RWPE2 (cell line): ENCODE measurements around the gene TMEM121.

ENCODE experiments used
- ATAC-seq: fragments of 200-7000 bp; cut with Tn5 transposase; 3 replicates; pipeline ENCODE4 v1.9.1; 2021; ENCODE audit warnings: low read depth
- DNase-seq: peaks from one replicate; pipeline ENCODE4 v3.0.0-alpha.2; 2020; ENCODE audit warnings: low spot score
- H3K27ac ChIP-seq: fragments of 450-650 bp; 2 replicates; pipeline ENCODE4 v1.5.1; 2017; ENCODE audit warnings: mild to moderate bottlenecking; ENCODE audit not compliant: poor library complexity, severe bottlenecking
- H3K27me3 ChIP-seq: fragments of 250-450 bp; sonication (Bioruptor Pico); 2 replicates; pipeline ENCODE4 v1.5.1; 2021; ENCODE audit warnings: mild to moderate bottlenecking, moderate library complexity; ENCODE audit not compliant: insufficient read depth, poor library complexity, severe bottlenecking
- H3K36me3 ChIP-seq: fragments of 250-450 bp; sonication (Bioruptor Pico); 2 replicates; pipeline ENCODE4 v1.5.1; 2020; ENCODE audit warnings: low read depth, mild to moderate bottlenecking, moderate library complexity
- H3K4me1 ChIP-seq: fragments of 250-450 bp; sonication (Bioruptor Pico); 2 replicates; pipeline ENCODE4 v1.5.1; 2021; ENCODE audit warnings: mild to moderate bottlenecking, moderate library complexity; ENCODE audit not compliant: insufficient read depth, poor library complexity, severe bottlenecking
- H3K4me3 ChIP-seq: fragments of 250-450 bp; sonication (Bioruptor Pico); 2 replicates; pipeline ENCODE4 v1.5.1; 2021; ENCODE audit warnings: mild to moderate bottlenecking, moderate library complexity; ENCODE audit not compliant: severe bottlenecking
- H3K9me3 ChIP-seq: fragments of 250-450 bp; sonication (Bioruptor Pico); 2 replicates; pipeline ENCODE4 v1.5.1; 2021; ENCODE audit warnings: mild to moderate bottlenecking, moderate library complexity; ENCODE audit not compliant: severe bottlenecking
- CTCF ChIP-seq: fragments of 450-650 bp; IDR thresholded peaks from one replicate; pipeline ENCODE4 v1.5.1; 2017; ENCODE audit warnings: mild to moderate bottlenecking, moderate library complexity; ENCODE audit not compliant: poor library complexity, severe bottlenecking

Gene TMEM121

GRCh38 chr14:105490572-105491365 is 35.6 kb upstream of the TMEM121 start, which contains the start of gene TEDC1:
TEDC1 (plus strand) TSS chr14:105491246; CDS start chr14:105491376, 130 bp downstream.
- peak; percentile 98 for TF ChIP-seq CTCF
- H3K36me3 ChIP-seq: peaks cover 11% of the 10 kb centered on the region
- H3K4me1 ChIP-seq: peaks cover 5% of the 10 kb centered on the region
- ATAC-seq (peak; percentile 82), DNase-seq (peak; percentile 100)
- H3K27me3 ChIP-seq: no peaks in the 10 kb centered on the region
- no peaks in the 10 kb centered on the region for H3K9me3 ChIP-seq
- H3K27ac ChIP-seq: peak within 1 kb of the TSS; percentile 86
- H3K4me3 ChIP-seq: peak within 1 kb of the TSS; percentile 80

- H3K36me3 ChIP-seq: peaks cover 11% of the 10 kb centered on the region
- DNase-seq (no peak), ATAC-seq (peak; percentile 2)
- peak overlapping the region; percentile 86 for H3K27ac ChIP-seq
- no peaks in the 10 kb centered on the region for H3K27me3 ChIP-seq
- TF ChIP-seq CTCF: no peak
- no peaks in the 10 kb centered on the region for H3K9me3 ChIP-seq
- peaks cover 5% of the 10 kb centered on the region for H3K4me1 ChIP-seq
- H3K4me3 ChIP-seq: peak overlapping the region; percentile 80
These were observed 34.9 kb upstream of the TMEM121 start for GRCh38 chr14:105491366-105491973.

GRCh38 chr14:105492031-105492970 is 34.1 kb upstream of the TMEM121 start:
- H3K4me3 ChIP-seq: peak overlapping the region; percentile 80
- DNase-seq (no peak), ATAC-seq (no peak)
- no peaks in the 10 kb centered on the region for H3K9me3 ChIP-seq
- H3K4me1 ChIP-seq: peaks cover 5% of the 10 kb centered on the region
- TF ChIP-seq CTCF: no peak
- H3K36me3 ChIP-seq: peaks cover 11% of the 10 kb centered on the region
- H3K27me3 ChIP-seq: no peaks in the 10 kb centered on the region
- H3K27ac ChIP-seq: peak overlapping the region; percentile 86

GRCh38 chr14:105492971-105493871 is 33.2 kb upstream of the TMEM121 start:
- ATAC-seq (no peak), DNase-seq (no peak)
- Histone ChIP-seq H3K27me3 (no peaks in the 10 kb centered on the region), H3K9me3 (no peaks in the 10 kb centered on the region), H3K4me3 (no peak overlapping the region), H3K4me1 (peaks cover 5% of the 10 kb centered on the region), H3K27ac (no peak overlapping the region), H3K36me3 (peaks cover 11% of the 10 kb centered on the region)
- TF ChIP-seq CTCF: no peak
